ENCODE data around the gene TMEM225B. TPM values are rescaled to one million over a fixed set of nuclear protein-coding genes. Genes with fewer than 3 reads are reported as not detected.

TMEM225B gene
- total and polyA plus RNA-seq, 12 donors, result 0.52 to 4.9 (median 1.9) TPM

GRCh38 chr7:99616359-99617191, 18.5 kb downstream of the TMEM225B start, which contains the start of gene ZSCAN25:
Gene ZSCAN25 (plus strand): TSS chr7:99616946. CDS start chr7:99619607, 2,661 bp downstream.
- TF ChIP-seq POLR2A (IDR thresholded peaks at IDR 0.05) (peak; percentile 55 to 76), CTCF (IDR thresholded peaks at IDR 0.05) (peak in 4 of 6 experiments; percentile 25 to 37 (median 36))

GRCh38 chr7:99617192-99617781, 19.2 kb downstream of the TMEM225B start:
- intact Hi-C loops (cut with DNase I), result no loop called here
- H3K27ac ChIP-seq, result peak overlapping the region in 4 of 5 donors; percentile 55 to 88 (median 74)
- no peaks in the 10 kb centered on the region for H3K27me3 ChIP-seq
- H3K4me3 ChIP-seq, result peak overlapping the region; percentile 36 to 83 (median 70)
- TF ChIP-seq CTCF (IDR thresholded peaks at IDR 0.05), result no peak
- TF ChIP-seq POLR2A (IDR thresholded peaks at IDR 0.05), result no peak
- no peaks in the 10 kb centered on the region for H3K9me3 ChIP-seq (replicated peaks in 1 of 3)
- peak in 1 of 7 donors; percentile 37 for DNase-seq
- H3K4me1 ChIP-seq (replicated peaks in 1 of 2), result peaks cover 12 to 18% of the 10 kb centered on the region in 2 donors
- peaks cover 0 to 41% of the 10 kb centered on the region in 2 donors for H3K36me3 ChIP-seq (replicated peaks in 1 of 2)
- WGBS, 4 donors, result 16 to 42% (median 23%) methylated on average over 8 to 22 of the region's 22 CpGs

More at GRCh38 chr7:99616359-99617191, 18.5 kb downstream of the TMEM225B start, which contains the start of gene ZSCAN25:
- WGBS, 4 donors, result 0 to 3% (median 1%) methylated on average over 6 to 60 of the region's 60 CpGs
- H3K4me3 ChIP-seq, result peak within 1 kb of the TSS; percentile 36 to 83 (median 70)
- peak within 1 kb of the TSS in 4 of 5 donors; percentile 55 to 88 (median 74) for H3K27ac ChIP-seq
- peaks cover 0 to 34% of the 10 kb centered on the region in 2 donors for H3K36me3 ChIP-seq (replicated peaks in 1 of 2)
- H3K27me3 ChIP-seq, result no peaks in the 10 kb centered on the region
- no peaks in the 10 kb centered on the region for H3K9me3 ChIP-seq (replicated peaks in 1 of 3)
- H3K4me1 ChIP-seq (replicated peaks in 1 of 2), result peaks cover 12 to 18% of the 10 kb centered on the region in 2 donors
- intact Hi-C loops (cut with DNase I), result no loop called here
- peak; percentile 87 to 93 (median 90) for DNase-seq

GRCh38 chr7:99618726-99619125, 20.7 kb downstream of the TMEM225B start:
- WGBS, 4 donors, result 79 to 85% (median 83%) methylated on average over 3 of the region's 3 CpGs
- no peaks in the 10 kb centered on the region for H3K9me3 ChIP-seq (replicated peaks in 1 of 3)
- intact Hi-C loops (cut with DNase I), result no loop called here
- no peak overlapping the region for H3K4me3 ChIP-seq
- peaks cover 12 to 18% of the 10 kb centered on the region in 2 donors for H3K4me1 ChIP-seq (replicated peaks in 1 of 2)
- H3K27ac ChIP-seq, result no peak overlapping the region
- DNase-seq, result peak in 1 of 7 donors; percentile 44
- no peaks in the 10 kb centered on the region for H3K27me3 ChIP-seq
- TF ChIP-seq CTCF (IDR thresholded peaks at IDR 0.05) (no peak), POLR2A (IDR thresholded peaks at IDR 0.05) (no peak)
- H3K36me3 ChIP-seq (replicated peaks in 1 of 2), result peaks cover 0 to 56% of the 10 kb centered on the region in 2 donors

- Histone ChIP-seq H3K4me1 (replicated peaks in 1 of 2) (peaks cover 12 to 18% of the 10 kb centered on the region in 2 donors), H3K27ac (no peak overlapping the region), H3K36me3 (replicated peaks in 1 of 2) (peaks cover 0 to 65% of the 10 kb centered on the region in 2 donors), H3K9me3 (replicated peaks in 1 of 3) (no peaks in the 10 kb centered on the region), H3K4me3 (no peak overlapping the region), H3K27me3 (no peaks in the 10 kb centered on the region)
- 94 to 97% (median 96%) methylated on average over 10 to 18 of the region's 18 CpGs for WGBS, 4 donors
- DNase-seq, result peak in 1 of 7 donors; percentile 39
- no peak for TF ChIP-seq POLR2A (IDR thresholded peaks at IDR 0.05)
- TF ChIP-seq CTCF (IDR thresholded peaks at IDR 0.05), result no peak
- intact Hi-C loops (cut with DNase I), result no loop called here
Measured at GRCh38 chr7:99619571-99620130, 21.6 kb downstream of the TMEM225B start.
